Neural cell (in vitro differentiated cells): ENCODE results near the gene SIGLEC6. TPM values are rescaled to one million over a fixed set of nuclear protein-coding genes. Genes with fewer than 3 reads are reported as not detected.

ENCODE experiments used
- H2AFZ ChIP-seq: fragments of 200-600, 300-800 bp; sonication (generic), shearing (Covaris generic); 2 replicates; pipeline ENCODE4 v1.6.0; 2014; ENCODE audit warnings: low read depth, mild to moderate bottlenecking, antibody characterized with exemption, low read length, moderate library complexity
- H3F3A ChIP-seq: fragments of 200-600 bp; shearing (Covaris generic); 2 replicates; pipeline ENCODE4 v1.6.1; 2016; ENCODE audit warnings: mild to moderate bottlenecking, moderate library complexity, mixed read lengths, antibody characterized with exemption, low read length; ENCODE audit not compliant: insufficient read depth, poor library complexity, severe bottlenecking
- H3K27ac ChIP-seq: fragments of 200-600, 300-800 bp; sonication (generic), shearing (Covaris generic); 2 replicates; pipeline ENCODE4 v1.5.1; 2014; ENCODE audit warnings: mild to moderate bottlenecking, low read length, moderate library complexity
- H3K27me3 ChIP-seq: fragments of 300-800, 200-600 bp; sonication (generic), shearing (Covaris generic); 2 replicates; pipeline ENCODE4 v1.6.0; 2014; ENCODE audit warnings: mild to moderate bottlenecking, low read depth, low read length, moderate library complexity; ENCODE audit not compliant: insufficient read depth
- H3K36me3 ChIP-seq: fragments of 300-800, 200-600 bp; sonication (generic), shearing (Covaris generic); 2 replicates; pipeline ENCODE4 v1.5.1; 2014; ENCODE audit warnings: mild to moderate bottlenecking, antibody characterized with exemption, low read length, moderate library complexity; ENCODE audit not compliant: insufficient read depth
- H3K4me2 ChIP-seq: fragments of 300-800, 200-600 bp; sonication (generic), shearing (Covaris generic); 2 replicates; pipeline ENCODE4 v1.6.0; 2014; ENCODE audit warnings: mild to moderate bottlenecking, low read length
- H3K4me3 ChIP-seq: fragments of 300-800, 200-600 bp; sonication (generic), shearing (Covaris generic); 2 replicates; pipeline ENCODE4 v1.5.1; 2014; ENCODE audit warnings: mild to moderate bottlenecking, low read length, moderate library complexity
- H3K79me2 ChIP-seq: fragments of 200-600 bp; shearing (Covaris generic); replicated peaks from 2 replicates; pipeline ENCODE4 v1.6.0; 2014; ENCODE audit warnings: mild to moderate bottlenecking, low read length, moderate library complexity; ENCODE audit not compliant: insufficient read depth
- H3K9ac ChIP-seq: fragments of 300-800, 200-600 bp; sonication (generic), shearing (Covaris generic); 2 replicates; pipeline ENCODE4 v1.6.1; 2016; ENCODE audit warnings: mild to moderate bottlenecking, low read length, mixed read lengths
- H3K9me2 ChIP-seq: fragments of 200-600 bp; shearing (Covaris generic); 2 replicates; pipeline ENCODE4 v1.6.1; 2016; ENCODE audit warnings: mild to moderate bottlenecking, low read length, mixed read lengths; ENCODE audit not compliant: insufficient read depth
- H3K9me3 ChIP-seq: fragments of 200-600, 300-800 bp; sonication (generic), shearing (Covaris generic); 2 replicates; pipeline ENCODE4 v1.6.1; 2016; ENCODE audit warnings: mild to moderate bottlenecking, mixed run types, low read length, moderate library complexity, mixed read lengths
- H4K20me1 ChIP-seq: fragments of 200-600 bp; shearing (Covaris generic); 2 replicates; pipeline ENCODE4 v1.6.1; 2016; ENCODE audit warnings: mild to moderate bottlenecking, mixed run types; ENCODE audit not compliant: insufficient read depth
- EP300 ChIP-seq: fragments of 450-650 bp; conservative IDR thresholded peaks from 2 replicates; pipeline ENCODE4 v1.6.1; 2014; ENCODE audit warnings: antibody characterized with exemption, mild to moderate bottlenecking, moderate library complexity; ENCODE audit not compliant: poor library complexity, severe bottlenecking
- EZH2 ChIP-seq: fragments of 200-600, 300-800 bp; shearing (Covaris generic), sonication (generic); IDR thresholded peaks from 2 replicates; pipeline ENCODE4 v1.6.1; 2014; ENCODE audit warnings: antibody characterized with exemption, low read length, borderline replicate concordance, mild to moderate bottlenecking; ENCODE audit not compliant: insufficient read depth, poor library complexity, severe bottlenecking
- MXI1 ChIP-seq: fragments of 450-650 bp; conservative IDR thresholded peaks from 2 replicates; pipeline ENCODE4 v1.6.1; 2014; ENCODE audit warnings: antibody characterized with exemption, mild to moderate bottlenecking; ENCODE audit not compliant: poor library complexity, severe bottlenecking
- POLR2AphosphoS5 ChIP-seq: IDR thresholded peaks from 2 replicates; pipeline ENCODE4 v1.6.1; 2012
- RAD21 ChIP-seq: fragments of 450-650 bp; conservative IDR thresholded peaks from 2 replicates; pipeline ENCODE4 v1.6.1; 2014; ENCODE audit warnings: antibody characterized with exemption, mild to moderate bottlenecking, moderate library complexity
- SMC3 ChIP-seq: fragments of 450-650 bp; conservative IDR thresholded peaks from 2 replicates; pipeline ENCODE4 v1.6.1; 2014; ENCODE audit warnings: antibody characterized with exemption, mild to moderate bottlenecking, moderate library complexity; ENCODE audit not compliant: poor library complexity
- polyA plus RNA-seq: library from polyadenylated mRNA; depleted of rRNA; stranded (reverse); fragments of >200 nt; gene quantifications from 2 replicates; pipeline ENCODE4 v1.2.3, GENCODE V29; 2014
- TF ChIP-seq, protein P1 (sequence below): fragments of 450-650 bp; IDR thresholded peaks from 2 replicates; pipeline ENCODE4 v1.5.1; 2014; ENCODE audit warnings: antibody characterized with exemption, mild to moderate bottlenecking, moderate library complexity; ENCODE audit not compliant: poor library complexity, severe bottlenecking
- TF ChIP-seq, protein P2 (sequence below): IDR thresholded peaks from 2 replicates; pipeline ENCODE4 v1.6.1; 2012; ENCODE audit warnings: borderline replicate concordance

The SIGLEC6 gene
- polyA plus RNA-seq, 1 donor from 2014 or later = not detected

DNA sequence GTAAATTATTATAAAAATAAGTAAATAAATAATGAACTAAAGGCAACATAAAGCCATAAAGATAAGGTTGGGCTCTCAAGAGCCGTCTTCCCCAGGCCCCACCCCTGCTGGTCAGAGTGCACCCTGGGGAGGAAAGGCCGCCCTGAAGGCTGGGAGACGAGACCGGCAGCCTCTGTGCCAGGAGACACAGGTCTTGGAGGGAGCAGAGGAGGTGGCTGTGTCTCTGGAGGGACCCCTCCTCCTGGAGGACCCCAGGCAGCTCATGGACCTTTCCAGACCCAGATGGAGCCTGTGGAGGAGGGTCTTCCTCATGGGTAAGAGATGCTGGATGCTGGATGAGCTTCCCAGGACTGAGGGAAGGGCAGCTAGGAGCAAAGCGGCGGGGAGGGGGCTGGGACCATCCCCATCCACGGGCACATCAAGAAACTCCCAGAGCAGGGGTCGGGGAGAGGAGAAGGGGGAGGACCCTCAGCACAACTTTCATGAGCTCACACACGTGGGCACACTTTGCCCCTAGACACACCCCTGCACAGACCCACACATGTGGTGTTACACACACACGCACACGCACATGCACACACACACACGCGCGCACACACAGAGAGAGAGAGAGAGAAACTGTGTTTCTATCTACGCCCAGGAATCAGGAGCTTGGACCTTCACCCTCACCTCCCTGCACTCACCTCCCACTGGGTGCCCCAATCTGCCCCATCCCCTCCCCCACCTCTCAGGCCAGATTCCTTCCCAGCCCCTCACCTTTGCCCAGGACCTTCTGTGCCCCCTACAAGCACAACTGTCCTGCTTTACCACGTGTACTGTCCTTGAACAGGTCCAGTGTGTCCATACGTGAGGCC lies 52.9 kb downstream of the SIGLEC6 start, which contains the start of gene CEACAM18:
Gene CEACAM18, plus strand, starts transcription at position 159 of the 854 bp plus-strand sequence.
- Histone ChIP-seq H3K9me3 (no peaks in the 10 kb centered on the region), H4K20me1 (no peaks in the 10 kb centered on the region), H3F3A (no peaks in the 10 kb centered on the region), H3K36me3 (no peaks in the 10 kb centered on the region), H3K4me3 (no peak within 1 kb of the TSS), H3K79me2 (no peaks in the 10 kb centered on the region), H3K9ac (no peak within 1 kb of the TSS), H3K27me3 (no peaks in the 10 kb centered on the region), H3K9me2 (no peaks in the 10 kb centered on the region), H3K27ac (no peak within 1 kb of the TSS), H2AFZ (no peak within 1 kb of the TSS), H3K4me2 (no peak within 1 kb of the TSS)
- TF ChIP-seq MXI1 (no peak), RAD21 (no peak), POLR2AphosphoS5 (no peak), EP300 (no peak)
- TF ChIP-seq, protein P1, sequence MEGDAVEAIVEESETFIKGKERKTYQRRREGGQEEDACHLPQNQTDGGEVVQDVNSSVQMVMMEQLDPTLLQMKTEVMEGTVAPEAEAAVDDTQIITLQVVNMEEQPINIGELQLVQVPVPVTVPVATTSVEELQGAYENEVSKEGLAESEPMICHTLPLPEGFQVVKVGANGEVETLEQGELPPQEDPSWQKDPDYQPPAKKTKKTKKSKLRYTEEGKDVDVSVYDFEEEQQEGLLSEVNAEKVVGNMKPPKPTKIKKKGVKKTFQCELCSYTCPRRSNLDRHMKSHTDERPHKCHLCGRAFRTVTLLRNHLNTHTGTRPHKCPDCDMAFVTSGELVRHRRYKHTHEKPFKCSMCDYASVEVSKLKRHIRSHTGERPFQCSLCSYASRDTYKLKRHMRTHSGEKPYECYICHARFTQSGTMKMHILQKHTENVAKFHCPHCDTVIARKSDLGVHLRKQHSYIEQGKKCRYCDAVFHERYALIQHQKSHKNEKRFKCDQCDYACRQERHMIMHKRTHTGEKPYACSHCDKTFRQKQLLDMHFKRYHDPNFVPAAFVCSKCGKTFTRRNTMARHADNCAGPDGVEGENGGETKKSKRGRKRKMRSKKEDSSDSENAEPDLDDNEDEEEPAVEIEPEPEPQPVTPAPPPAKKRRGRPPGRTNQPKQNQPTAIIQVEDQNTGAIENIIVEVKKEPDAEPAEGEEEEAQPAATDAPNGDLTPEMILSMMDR = no peak

DNA sequence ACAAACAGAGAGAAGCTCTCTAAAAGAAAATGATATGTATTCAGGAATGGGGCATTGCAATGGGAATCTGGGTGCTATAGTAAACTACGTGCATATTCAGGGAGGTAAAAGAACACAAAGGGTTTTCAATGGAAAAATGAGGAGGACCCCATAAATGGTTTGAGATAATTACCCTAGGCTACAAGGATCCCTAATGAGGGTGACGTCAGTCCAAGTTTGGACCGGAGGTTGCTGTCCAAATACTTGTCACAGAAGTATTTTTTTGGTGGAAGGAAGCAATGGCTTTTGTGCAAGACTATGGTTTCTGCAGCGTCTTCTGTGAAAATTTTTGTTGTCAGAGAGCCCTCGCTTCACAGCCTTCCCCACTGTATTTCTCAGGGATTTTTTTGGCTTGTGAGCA lies 54.1 kb downstream of the SIGLEC6 start:
- Histone ChIP-seq H3F3A (no peaks in the 10 kb centered on the region), H3K36me3 (no peaks in the 10 kb centered on the region), H3K79me2 (no peaks in the 10 kb centered on the region), H3K27ac (no peak overlapping the region), H3K4me2 (no peak overlapping the region), H3K9me2 (no peaks in the 10 kb centered on the region), H3K9me3 (no peaks in the 10 kb centered on the region), H3K4me3 (no peak overlapping the region), H3K9ac (no peak overlapping the region), H2AFZ (no peak overlapping the region), H3K27me3 (no peaks in the 10 kb centered on the region), H4K20me1 (no peaks in the 10 kb centered on the region)
- TF ChIP-seq RAD21 = no peak
- no peak for TF ChIP-seq POLR2AphosphoS5
- no peak for TF ChIP-seq EZH2
- no peak for TF ChIP-seq SMC3
- TF ChIP-seq, protein P1 = no peak

DNA sequence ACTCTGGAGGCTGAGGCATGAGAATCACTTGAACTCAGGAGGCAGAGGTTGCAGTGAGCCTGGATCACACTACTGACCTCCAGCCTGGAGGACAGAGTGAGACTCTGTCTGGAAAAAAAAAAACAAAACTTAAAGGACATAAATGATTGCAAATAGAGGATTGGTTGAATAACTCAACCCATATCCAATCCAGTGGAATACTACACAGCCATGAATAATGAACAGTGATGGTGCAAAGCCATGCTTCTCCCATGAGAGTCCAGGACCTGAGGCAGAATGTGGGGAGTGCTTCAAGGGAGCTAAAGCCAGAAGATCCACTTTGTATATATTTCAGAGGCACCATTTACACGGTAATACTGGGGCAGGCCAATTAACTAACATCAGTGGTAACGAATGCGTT lies 55.3 kb downstream of the SIGLEC6 start:
- Histone ChIP-seq H3F3A (no peaks in the 10 kb centered on the region), H2AFZ (no peak overlapping the region), H3K9me2 (no peaks in the 10 kb centered on the region), H3K4me3 (no peak overlapping the region), H4K20me1 (no peaks in the 10 kb centered on the region), H3K27ac (no peak overlapping the region), H3K9me3 (no peaks in the 10 kb centered on the region), H3K9ac (no peak overlapping the region), H3K79me2 (no peaks in the 10 kb centered on the region), H3K27me3 (no peaks in the 10 kb centered on the region), H3K36me3 (no peaks in the 10 kb centered on the region), H3K4me2 (no peak overlapping the region)
- no peak for TF ChIP-seq POLR2AphosphoS5
- TF ChIP-seq, protein P2, sequence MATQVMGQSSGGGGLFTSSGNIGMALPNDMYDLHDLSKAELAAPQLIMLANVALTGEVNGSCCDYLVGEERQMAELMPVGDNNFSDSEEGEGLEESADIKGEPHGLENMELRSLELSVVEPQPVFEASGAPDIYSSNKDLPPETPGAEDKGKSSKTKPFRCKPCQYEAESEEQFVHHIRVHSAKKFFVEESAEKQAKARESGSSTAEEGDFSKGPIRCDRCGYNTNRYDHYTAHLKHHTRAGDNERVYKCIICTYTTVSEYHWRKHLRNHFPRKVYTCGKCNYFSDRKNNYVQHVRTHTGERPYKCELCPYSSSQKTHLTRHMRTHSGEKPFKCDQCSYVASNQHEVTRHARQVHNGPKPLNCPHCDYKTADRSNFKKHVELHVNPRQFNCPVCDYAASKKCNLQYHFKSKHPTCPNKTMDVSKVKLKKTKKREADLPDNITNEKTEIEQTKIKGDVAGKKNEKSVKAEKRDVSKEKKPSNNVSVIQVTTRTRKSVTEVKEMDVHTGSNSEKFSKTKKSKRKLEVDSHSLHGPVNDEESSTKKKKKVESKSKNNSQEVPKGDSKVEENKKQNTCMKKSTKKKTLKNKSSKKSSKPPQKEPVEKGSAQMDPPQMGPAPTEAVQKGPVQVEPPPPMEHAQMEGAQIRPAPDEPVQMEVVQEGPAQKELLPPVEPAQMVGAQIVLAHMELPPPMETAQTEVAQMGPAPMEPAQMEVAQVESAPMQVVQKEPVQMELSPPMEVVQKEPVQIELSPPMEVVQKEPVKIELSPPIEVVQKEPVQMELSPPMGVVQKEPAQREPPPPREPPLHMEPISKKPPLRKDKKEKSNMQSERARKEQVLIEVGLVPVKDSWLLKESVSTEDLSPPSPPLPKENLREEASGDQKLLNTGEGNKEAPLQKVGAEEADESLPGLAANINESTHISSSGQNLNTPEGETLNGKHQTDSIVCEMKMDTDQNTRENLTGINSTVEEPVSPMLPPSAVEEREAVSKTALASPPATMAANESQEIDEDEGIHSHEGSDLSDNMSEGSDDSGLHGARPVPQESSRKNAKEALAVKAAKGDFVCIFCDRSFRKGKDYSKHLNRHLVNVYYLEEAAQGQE = no peak
- TF ChIP-seq EZH2 = no peak
